Stimulated activated CD4-positive, alpha-beta T cell treated with anti-CD3 and anti-CD28 coated beads, Interleukin-15, amount 100 ng/mL, for 24 hours (primary cell): ENCODE measurements around the gene TBATA.

Source experiments
- DNase-seq: peaks from one replicate; pipeline ENCODE4 v3.0.0-alpha.2; 2020

The TBATA gene

GRCh38 chr10:70742537-70743429 is 42.4 kb downstream of the TBATA start:
- DNase-seq, result no peak

DNA sequence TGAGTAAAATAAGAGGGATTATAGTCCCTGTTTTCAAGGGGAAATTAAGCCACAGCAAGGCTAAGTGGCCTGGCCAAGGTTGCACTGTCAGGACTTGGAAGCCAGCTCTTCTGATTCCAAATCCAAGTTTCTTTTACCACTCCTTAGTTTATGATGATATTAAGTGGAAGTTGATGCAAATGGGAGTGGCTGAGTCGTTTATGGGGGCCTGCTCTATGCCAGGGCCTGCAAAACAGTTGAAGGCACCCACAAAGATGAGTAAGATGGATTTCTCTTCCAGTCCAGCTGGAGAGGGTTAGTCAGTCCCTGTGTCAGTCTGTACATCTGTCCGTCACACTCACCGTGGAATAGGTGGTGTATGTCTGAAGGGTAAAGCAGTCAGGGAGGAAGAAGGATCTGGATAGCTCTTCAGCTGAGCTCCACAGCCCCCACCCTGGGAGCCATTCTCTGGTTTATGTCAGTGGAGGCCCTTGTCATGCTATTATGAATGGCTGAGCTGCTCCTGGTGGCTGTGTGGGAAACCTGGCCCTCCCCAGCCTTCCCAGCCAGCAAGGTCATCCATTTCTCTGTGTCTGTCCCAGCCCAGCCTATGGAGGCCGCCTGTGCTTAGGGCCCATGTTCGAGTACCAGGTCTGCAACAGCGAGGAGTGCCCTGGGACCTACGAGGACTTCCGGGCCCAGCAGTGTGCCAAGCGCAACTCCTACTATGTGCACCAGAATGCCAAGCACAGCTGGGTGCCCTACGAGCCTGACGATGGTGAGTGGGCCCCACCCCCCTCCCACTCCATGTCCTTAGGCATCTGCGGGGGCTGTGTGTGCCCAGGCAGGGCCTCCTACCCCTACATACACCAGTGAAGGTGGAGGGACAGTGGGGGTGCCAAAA is 44.5 kb downstream of the TBATA start:
- no peak for DNase-seq

DNA sequence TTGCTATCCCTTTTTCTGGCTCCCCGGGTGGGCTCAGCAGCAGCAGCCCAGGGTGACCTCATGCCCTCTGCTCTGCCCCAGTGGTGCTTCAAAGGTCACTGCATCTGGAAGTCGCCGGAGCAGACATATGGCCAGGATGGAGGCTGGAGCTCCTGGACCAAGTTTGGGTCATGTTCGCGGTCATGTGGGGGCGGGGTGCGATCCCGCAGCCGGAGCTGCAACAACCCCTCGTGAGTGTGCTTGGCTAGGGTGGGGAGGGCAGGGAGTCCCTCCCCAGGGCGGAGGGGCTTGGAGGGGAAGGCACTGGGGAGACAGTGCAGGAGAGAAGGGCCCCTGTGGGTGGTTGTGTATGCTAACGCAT is 46.4 kb downstream of the TBATA start:
- no peak for DNase-seq

- DNase-seq, result no peak
Observed at GRCh38 chr10:70738006-70738760, 47.0 kb downstream of the TBATA start.

DNA sequence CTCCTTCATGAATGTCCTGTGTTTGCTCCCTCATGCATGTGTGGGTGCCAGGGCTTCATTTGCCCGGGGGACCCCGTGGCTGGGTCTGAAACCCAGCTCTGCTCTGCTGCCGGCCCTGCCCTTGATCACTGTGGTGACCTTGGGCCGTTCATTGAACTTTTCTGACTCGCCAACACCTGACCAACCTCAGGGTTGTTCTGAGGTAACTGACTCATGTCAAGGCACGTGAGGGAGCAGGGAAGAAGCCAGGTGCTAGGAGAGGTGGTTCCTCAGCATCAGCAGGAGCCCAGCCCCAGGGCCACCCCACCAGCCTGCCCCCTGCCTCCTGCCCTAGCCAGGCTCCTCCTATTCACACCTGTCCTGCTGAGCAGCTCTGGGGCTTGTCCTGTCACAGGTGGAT is 47.9 kb downstream of the TBATA start:
- DNase-seq, result no peak

DNA sequence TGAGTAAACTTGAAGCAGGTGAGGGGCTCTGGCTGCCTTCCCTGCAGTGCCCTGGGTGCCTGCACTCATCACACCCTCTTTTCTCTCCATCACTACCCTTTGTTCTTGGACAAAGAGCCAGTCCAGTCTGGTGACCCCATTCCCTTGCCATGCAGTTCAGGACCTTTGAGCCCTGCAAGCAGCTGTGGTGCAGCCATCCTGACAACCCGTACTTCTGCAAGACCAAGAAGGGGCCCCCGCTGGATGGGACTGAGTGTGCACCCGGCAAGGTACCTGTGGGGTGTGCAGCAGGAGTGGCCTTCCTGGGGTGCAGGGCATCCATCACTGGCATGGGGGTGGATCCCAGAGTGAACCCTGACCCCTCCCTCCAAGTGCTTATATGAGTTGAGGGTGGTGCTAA is 48.7 kb downstream of the TBATA start:
- no peak for DNase-seq

- DNase-seq, result no peak
Observed at GRCh38 chr10:70735161-70735560, 50.0 kb downstream of the TBATA start.

DNA sequence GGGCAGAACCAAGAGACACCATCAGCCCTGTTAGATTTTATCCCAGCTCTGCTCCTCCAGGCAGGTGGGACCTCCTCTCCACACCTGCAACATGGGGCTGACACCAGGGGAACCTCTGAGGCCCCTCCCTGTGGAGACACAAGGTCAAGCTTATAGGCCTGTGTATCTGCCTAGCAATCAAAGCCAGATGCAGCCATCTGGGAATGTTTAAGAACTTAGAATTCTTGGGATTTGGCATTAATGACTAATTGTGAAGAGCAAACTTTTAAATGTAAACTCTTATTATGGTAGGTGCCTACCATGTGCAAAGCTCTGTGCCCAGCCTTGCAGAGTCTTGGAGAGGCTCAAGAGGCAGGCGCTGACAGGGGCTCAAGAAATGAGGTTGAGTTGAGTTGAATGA is 52.1 kb downstream of the TBATA start:
- DNase-seq, result no peak

GRCh38 chr10:70732569-70732968 is 52.6 kb downstream of the TBATA start:
- no peak for DNase-seq

GRCh38 chr10:70730955-70731354 is 54.2 kb downstream of the TBATA start:
- no peak for DNase-seq

GRCh38 chr10:70729763-70730357 is 55.3 kb downstream of the TBATA start:
- no peak for DNase-seq

- DNase-seq, result no peak
Observed at GRCh38 chr10:70728328-70728727, 56.8 kb downstream of the TBATA start.

DNA sequence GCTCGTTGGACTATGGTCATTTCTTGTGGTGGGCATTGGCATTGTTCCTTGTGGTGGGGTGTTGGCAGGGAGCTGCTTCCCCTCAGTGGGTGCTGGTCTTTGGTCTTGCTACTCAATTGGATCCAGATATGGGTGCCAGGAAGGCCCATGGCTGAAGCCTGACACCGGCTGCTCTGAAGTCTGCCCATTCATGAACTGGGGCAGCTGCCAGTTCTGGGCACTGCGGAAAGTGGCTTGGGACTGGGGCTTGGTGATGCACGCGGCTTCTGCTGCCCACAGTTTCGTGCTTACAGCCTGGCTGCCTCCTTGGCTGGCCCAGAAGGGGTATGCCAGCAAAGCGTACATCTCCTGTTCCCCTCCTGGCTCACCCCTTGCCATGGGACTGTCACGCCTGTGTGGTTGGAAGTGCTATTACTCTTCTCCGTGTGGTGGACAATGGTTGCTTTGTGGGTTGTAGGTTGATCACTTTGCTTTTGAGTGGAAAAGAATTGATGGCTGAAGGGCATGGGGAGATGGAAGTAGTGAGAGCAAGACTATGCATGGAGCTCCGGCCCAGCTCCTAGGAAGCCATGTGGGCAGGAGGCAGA is 58.2 kb downstream of the TBATA start:
- no peak for DNase-seq

- no peak for DNase-seq
Observed at GRCh38 chr10:70723771-70724170, 61.4 kb downstream of the TBATA start.

DNA sequence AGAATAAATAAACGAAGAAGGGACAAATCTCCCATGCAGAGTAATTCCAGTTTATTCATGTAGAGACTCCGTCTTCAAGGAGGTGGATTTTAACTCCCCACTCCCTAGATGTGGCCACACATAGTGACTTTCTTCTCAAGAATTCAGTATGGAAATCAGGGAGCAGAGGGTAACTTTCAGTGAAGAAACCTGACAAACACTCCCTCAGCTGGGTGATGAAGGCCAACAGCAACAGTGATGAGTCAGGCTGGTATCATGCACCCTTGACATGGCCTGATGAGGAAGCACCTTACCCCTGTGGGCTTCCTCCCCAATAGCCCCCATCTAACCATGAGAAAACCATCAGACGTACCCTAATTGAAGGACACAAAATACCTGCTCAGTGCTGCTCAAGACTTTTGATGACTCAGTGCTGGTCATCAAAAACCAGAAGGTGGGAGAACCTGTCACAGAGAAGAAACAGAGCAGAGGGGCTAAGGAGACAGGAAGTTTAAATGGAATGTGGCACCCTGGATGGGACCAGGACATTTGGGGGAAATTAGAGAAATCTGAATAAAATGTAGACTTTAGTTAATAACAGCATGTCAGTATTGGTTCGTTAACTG is 62.3 kb downstream of the TBATA start:
- DNase-seq, result no peak
